NOMO-1 treated with dmso at 0.1 percent for 144 hours (cell line): ENCODE measurements around the gene DYRK1A.

Experiments
- DNase-seq: peaks from one replicate; lab custom pipeline; 2025; ENCODE audit not compliant: unreplicated experiment; lab: John Stamatoyannopoulos, UW

DYRK1A gene

GRCh38 chr21:37365517-37366481 is 774 bp upstream of the DYRK1A start:
- no peak for DNase-seq

DNA sequence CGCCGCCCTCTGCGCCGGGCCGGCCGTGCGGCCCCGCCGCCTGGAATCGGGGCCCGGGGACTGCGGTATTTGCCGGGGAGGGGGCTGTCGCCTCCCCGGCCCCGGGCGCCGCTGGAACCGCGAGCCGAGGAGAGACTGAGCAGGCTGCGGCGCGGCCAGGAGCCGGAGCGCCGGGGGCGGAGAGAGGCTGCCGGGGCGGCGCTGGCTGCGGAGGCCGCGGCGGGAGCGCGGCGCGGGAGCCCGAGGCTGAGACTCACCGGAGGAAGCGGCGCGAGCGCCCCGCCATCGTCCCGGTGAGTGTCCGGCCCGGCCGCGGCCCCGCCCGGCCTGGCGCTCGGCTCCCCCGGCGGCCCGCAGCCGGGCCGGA is 746 bp downstream of the DYRK1A start:
- DNase-seq, result no peak

- DNase-seq, result no peak
Measured at GRCh38 chr21:37367703-37368540, 1.3 kb downstream of the DYRK1A start.

DNA sequence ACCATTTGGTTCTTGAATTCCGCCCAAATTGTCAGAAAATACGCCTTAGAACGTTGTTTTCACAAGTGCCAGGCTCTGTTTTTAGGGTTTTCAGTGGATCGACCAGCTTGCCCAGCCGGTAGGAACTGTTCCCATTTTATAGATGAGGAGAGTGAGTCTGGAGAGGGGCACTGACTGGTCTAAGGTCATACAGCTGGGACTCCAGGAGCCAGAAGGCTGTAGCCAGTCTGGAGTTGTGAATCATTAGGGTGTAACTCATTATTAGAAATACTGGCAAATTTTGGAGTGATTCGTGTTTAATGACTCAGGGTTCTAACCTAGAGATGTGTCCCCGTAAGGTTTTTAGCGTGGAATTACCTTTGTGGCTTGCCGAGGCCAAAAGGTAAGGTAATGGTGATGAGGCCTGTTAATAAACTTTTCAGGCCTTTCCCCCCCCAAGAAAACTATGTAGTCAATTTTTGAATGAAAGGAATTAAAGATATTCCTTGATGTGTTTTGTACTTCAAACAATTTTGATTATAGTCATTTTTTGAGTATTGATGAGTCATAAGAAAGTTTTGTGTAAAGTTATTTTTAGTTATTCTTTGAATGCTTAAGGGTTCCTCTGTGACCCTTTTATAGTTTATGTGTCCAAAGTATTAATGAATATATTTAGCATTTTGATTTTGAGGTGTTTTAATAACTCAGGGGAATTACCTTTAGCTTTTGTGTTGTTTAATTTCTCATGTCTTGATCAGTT is 2.1 kb downstream of the DYRK1A start:
- DNase-seq, result no peak

DNA sequence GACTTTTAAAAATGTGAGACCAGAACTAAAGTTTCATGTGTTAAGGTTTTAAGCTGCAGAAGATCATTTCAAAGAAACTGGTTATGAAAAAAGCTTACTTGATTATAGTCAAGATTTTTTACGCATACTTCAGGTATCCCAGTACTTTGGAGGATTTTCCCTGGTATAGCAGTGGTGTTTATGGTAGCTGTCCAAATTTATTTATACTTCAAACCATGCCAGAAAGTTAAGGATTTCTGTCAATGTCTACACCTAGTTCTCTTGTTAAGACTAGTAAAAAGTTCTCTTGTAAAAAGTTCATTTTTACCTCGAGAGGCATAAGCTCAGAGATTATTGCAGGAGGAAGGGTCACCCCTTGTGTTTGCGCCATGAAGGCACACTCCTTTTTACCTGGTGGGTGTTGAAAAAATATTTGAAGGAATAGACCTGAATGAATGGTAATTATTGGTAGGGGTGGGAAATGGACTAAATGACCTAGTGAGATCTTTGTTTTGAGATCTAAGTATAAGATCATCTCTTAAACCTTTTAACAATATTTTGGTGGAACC is 2.8 kb downstream of the DYRK1A start:
- no peak for DNase-seq

DNA sequence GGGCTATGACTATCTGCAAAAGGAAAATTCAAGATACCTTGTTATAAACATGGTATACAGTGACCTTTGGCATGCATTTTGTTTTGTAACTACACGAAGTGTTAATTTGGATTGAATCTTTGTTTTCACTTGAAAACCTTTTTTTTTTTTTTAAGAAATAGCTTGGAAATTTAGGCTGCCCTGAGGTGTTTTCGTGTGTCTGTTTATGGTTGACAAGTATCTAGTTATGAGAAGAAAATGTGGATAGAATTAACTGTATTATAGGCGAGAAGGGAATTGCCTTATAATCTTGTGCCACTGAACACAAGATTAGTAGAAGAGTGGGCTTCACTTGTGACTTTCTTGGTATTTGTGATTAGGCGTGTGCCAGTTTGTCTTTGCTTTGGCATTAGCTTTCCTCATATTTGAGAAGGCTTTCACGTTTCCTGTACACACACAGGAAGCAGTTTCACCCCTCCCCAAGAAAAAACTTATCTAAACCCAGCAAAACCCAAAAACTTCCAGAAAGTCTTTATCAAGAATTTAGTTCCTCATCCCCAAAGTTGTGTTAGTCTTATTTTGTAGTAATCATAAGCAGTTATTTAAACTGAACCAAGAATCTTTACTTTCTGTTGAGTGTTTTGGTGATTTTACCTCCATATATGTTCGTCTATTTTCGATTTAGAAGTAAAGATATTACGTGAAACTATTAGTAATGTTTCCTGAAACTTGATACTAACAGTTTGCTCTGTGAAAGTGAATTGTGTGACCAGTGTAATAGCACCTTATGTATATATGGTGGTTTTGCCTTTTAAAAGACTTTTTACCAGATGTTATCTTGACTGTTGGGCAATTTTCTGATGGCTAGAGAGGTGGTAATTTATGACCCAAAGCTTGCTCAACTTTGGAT is 3.8 kb downstream of the DYRK1A start:
- no peak for DNase-seq

GRCh38 chr21:37371041-37371397 is 4.4 kb downstream of the DYRK1A start:
- no peak for DNase-seq

DNA sequence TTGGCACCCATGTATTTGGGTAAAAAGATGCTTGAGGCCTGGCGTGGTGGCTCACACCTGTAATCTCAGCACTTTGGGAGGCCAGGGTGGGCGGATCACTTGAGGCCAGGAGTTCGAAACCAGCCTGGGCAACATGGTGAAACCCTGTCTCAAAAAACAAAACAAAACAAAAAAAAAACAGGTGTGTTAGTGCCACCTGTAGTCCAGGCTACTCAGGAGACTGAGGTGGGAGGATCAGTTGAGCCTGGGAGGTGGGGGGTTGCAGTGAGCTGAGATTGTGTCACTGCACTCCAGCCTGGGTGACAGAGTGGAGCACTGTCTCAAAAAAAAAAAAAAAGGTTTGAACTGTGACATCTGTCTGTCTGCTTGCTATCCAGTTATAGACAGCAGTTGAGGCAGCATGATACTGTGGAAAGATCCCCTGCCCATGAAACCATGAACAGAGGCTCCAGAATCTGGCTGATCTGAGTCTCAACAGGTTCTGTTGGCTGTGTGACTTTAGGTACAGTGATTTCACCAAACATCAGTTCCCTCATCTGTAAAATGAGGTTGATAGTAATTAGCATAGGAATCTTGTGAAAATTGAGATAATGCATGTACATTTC is 5.7 kb downstream of the DYRK1A start:
- no peak for DNase-seq

- no peak for DNase-seq
Measured at GRCh38 chr21:37372951-37373350, 6.4 kb downstream of the DYRK1A start.

GRCh38 chr21:37373539-37373938 is 7.0 kb downstream of the DYRK1A start:
- no peak for DNase-seq

GRCh38 chr21:37374027-37374426 is 7.5 kb downstream of the DYRK1A start:
- DNase-seq, result no peak

GRCh38 chr21:37375866-37376574 is 9.4 kb downstream of the DYRK1A start:
- no peak for DNase-seq

GRCh38 chr21:37378700-37379139 is 12.1 kb downstream of the DYRK1A start:
- no peak for DNase-seq

DNA sequence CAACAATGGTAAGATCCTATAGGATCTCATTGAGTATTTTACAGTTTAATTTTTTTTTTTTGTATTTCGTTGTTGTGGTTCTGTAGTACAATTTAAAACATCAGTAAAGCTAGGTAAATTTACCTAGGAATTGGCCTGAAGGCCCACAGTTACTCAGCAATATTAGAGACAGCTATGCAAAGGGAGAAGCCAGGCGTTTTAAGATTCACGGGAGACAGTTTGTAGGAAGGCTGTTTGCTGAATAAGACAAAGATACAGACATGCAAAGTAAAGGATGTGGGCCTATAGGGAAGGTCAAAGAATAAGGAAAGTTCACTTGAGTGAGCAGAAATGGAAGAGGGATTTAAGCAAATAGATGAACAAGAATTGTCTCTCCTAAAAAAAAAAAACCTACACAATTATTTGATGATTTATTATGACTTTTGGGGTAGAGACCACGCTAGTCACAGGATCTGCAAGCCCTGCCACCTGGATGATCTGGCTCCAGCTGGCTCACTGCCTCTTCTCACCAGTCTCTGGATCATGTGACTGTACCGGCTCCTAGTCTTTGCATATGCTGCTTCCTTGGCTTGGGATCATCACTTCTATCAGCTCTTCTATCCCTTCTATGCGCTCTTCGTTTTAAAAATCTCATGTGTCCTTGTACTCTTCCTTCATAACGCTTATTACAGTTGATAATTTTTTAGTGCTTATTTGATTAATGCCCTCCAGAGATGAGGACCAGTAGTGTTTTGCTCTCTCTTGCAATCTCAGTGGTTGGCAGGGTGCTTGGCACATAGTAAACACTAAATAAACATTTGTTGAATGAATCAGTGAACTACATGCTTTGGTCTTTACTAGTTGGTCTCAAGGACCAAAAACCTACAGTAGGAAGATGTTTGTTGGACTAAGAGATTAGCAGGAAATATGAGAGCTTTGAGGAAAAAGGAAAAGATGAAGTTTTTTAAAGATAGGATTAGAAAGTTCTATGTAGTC is 14.1 kb downstream of the DYRK1A start:
- DNase-seq, result no peak

DNA sequence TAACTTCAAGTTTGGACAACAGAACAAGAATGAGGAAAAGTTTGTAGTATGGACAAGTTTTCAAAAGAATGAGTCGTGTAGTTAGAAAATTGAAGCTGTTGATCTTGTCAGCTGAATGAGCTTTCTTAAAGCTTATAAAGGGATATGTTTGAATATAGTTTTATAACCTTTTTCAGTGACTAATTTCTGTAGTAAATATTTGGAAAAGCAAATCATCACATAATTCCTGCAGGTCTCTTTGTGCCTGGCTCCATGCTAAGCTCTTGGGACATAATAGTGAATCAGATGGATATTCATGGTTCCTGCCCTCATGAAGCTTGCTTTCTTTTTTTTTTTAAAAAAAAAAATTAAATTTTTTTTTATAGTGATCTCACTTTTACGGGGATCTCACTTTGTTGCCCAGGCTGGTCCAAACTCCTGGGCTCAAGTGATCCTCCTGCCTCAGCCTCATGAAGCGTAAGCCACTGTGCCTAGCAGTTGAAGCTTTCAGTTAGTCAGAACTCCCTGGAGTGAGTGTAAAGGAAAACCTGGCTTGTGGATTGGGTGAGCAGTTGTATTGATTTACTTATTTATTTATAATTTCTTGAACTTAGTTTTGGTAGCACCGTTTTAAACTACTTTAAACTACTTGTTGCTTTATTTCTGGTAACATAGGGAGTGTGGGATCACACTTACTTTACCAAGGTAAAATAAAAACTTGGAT is 15.5 kb downstream of the DYRK1A start:
- DNase-seq, result no peak

DNA sequence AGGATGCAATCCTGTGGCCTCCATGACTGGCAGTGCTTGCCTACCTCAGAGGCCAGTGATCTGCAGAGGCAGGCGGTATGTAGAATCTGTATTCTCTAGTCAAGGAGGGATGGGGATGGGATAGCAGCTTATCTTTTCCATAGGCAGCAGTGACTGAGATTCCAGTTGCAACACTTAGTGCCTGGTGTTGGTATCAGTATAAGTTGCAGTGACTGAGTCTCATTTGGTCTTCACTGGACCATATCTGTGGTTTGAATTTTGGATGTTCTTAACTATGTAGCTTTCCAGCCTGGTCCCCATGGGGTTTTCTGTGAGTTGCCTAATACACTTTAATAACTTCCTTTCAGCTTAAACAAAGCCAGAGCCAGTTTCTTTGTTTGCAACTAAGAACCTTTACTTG is 16.5 kb downstream of the DYRK1A start:
- no peak for DNase-seq

DNA sequence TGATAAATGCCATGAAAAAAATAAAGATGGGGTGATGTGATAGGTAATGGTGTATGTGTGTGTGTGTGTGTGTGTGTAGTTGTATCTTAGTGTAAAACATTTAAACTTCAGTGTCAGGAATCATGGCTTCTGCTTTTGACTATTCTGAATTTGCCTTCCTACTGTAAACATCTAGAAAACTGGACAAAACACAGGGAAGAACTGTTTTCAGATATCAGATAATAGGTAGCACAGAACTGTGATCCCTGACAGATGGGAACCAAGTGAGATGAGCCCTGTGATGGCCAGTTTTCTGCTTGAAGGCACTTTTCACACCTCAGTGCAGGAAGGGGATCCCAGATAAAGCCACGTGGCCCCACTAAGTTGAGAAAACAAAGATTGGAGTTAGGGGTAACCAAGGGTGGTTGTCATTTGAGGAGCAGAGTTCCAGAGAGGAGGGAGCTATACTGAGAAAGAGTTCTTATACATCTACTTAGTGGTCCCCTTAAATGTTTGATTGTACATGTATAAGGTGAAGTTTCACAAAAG is 17.3 kb downstream of the DYRK1A start:
- DNase-seq, result no peak
